ENCODE measurements around the gene KIF2C.
"Not testable (repeated sequence)": the region's sequence is repeated elsewhere in the genome, so short reads cannot be mapped to it uniquely, and the experiment has no call there.

The KIF2C gene

GRCh38 chr1:44717156-44717555 lies 22.5 kb upstream of the KIF2C start:
- no peak for DNase-seq (ENCODE audit: low read depth, low spot score)

DNA sequence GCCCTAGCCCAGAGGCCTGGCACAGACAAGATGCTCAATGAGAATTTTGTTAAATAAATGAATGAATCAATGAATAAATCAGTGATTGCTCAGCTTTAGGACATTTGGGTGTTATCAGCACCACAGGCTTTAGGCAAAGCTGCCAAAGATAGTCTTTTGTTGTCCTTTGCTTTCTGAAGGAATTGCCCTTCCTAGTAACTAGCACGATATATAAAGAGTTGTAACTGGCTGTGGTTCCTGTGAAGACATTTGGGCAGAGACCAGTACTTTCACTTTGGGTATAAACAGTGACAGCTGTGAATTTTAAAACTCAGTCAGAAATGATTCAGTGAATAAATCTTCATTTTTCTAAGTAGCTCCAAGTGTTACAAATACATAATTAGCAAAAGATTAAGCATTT lies 22.0 kb upstream of the KIF2C start:
- H3K4me3 ChIP-seq (ENCODE audit: low read length) = no peak overlapping the region
- no peak for DNase-seq (ENCODE audit: low read depth, low spot score)

More at GRCh38 chr1:44717156-44717555, 22.5 kb upstream of the KIF2C start:
- H3K4me3 ChIP-seq (ENCODE audit: low read length) = no peak overlapping the region

DNA sequence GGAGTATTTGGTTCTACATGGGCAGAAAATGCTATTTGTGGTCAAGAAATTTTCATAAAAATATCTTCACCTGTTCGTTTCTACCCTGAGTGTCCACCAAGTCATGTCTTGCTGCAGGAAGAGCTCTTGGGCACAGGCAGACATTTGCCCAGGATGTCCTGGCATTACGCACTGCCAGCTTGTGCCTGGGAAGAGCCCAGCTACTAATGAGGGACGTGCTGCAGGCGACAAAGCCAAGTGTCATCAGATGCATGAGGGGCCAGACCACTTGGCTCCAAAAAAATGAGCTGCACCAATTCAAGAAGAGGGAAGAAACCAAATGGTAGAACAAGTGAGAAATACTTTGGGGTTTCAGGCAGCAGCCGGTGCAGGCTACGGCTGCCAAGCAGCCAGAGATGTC lies 21.5 kb upstream of the KIF2C start:
- DNase-seq (ENCODE audit: low read depth, low spot score) = no peak
- no peak overlapping the region for H3K4me3 ChIP-seq (ENCODE audit: low read length)

GRCh38 chr1:44719318-44719717 lies 20.3 kb upstream of the KIF2C start:
- no peak overlapping the region for H3K4me3 ChIP-seq (ENCODE audit: low read length)
- DNase-seq (ENCODE audit: low read depth, low spot score) = no peak

DNA sequence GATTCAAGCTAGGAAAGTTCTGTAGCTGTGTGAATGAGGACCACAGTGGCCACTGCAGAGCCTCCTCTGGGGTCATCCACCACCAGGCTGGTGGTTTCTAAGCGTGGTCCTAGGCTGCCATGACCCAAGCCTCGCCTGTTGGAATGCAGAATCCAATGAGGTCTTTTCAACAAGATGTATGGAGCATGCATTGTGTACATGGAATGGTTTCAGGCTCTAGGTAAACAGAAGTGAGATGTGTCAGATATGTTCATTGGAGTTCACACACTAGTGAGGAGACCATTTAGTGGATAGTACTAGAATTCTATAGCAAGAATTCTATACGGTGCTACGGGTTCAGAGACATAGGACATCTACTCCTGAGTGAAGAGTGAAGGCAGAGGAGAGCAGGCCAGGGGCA lies 19.4 kb upstream of the KIF2C start:
- no peak for DNase-seq (ENCODE audit: low read depth, low spot score)
- no peak overlapping the region for H3K4me3 ChIP-seq (ENCODE audit: low read length)

DNA sequence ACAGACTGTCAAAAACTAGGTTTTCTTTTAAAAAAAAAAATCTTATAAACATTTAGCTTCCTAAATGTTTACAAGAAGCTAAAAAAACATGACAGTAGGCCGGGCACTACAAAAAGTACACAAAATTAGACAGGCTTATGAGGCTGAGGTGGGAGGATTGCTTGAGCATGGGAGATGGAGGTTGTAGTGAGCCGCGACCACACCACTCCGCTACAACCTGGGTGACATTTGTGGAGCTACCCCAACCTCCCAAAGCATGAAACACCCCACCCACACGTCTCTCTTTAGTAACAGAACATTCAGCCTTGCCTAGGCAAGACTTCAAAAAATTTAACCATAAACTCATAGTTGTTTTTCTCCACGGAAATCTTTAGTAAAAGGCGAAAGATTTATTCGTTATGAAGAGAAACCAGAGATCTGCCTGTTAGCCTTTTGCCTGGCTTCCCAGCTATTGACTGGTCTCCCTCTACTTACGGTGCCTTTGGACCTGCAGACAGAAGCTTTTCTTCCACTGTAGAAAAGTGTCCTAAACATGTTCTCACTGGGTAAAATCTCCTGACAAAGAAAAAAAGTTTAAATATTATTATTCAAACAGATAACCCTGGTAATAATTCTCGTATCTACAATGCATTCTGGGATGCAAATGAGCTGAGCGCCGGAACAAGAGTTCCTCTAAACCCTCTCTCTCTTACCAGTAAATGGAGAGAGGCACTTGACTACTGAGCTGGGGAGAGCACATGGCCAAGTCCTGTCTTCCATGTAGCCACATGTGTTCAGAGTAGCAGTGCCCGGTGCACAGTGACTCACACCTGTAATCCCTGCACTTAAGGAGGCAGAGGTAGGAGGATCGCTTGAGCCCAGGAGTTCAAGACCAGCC lies 17.9 kb upstream of the KIF2C start:
- no peak overlapping the region for H3K4me3 ChIP-seq (ENCODE audit: low read length)
- DNase-seq (ENCODE audit: low read depth, low spot score) = peak; percentile 99

GRCh38 chr1:44723064-44723463 lies 16.6 kb upstream of the KIF2C start:
- H3K4me3 ChIP-seq (ENCODE audit: low read length) = no peak overlapping the region
- DNase-seq (ENCODE audit: low read depth, low spot score) = no peak

GRCh38 chr1:44723496-44724295 lies 15.9 kb upstream of the KIF2C start:
- DNase-seq (ENCODE audit: low read depth, low spot score) = no peak

DNA sequence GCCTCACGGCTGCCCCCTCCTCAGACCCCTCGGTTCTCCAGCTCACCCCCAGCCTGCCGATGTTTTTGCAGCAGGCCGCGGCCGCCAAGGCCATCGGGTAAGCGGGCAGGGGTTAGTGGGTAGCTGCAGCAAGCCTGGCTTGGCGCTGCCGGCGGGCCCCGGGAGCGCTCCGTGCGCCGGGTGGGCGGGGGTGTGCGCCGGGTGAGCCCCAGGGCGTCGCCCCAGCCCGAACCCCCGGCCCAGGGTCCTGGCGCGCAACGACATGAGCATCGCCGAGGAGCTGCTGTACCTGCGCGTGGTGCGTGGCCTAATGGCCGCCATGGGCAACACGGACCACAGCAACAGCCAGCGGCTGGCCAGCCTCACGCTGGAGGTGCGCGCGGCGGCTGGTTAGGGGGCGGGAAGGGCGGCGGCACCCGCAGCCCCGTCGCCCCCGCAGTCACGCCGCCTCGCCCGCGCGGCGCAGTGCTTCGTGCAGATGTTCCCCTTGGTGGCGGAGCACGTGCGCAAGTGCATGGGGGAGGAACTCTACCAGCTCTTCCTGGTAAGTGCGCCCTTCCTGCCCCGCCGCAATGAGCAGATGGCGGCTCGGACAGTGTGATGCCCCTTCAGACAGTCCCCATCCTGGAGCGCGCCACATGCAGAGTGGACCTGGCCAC lies 15.2 kb upstream of the KIF2C start:
- no peak for DNase-seq (ENCODE audit: low read depth, low spot score)
- no peak overlapping the region for H3K4me3 ChIP-seq (ENCODE audit: low read length)

More at GRCh38 chr1:44723496-44724295, 15.9 kb upstream of the KIF2C start:
- H3K4me3 ChIP-seq (ENCODE audit: low read length) = no peak overlapping the region

DNA sequence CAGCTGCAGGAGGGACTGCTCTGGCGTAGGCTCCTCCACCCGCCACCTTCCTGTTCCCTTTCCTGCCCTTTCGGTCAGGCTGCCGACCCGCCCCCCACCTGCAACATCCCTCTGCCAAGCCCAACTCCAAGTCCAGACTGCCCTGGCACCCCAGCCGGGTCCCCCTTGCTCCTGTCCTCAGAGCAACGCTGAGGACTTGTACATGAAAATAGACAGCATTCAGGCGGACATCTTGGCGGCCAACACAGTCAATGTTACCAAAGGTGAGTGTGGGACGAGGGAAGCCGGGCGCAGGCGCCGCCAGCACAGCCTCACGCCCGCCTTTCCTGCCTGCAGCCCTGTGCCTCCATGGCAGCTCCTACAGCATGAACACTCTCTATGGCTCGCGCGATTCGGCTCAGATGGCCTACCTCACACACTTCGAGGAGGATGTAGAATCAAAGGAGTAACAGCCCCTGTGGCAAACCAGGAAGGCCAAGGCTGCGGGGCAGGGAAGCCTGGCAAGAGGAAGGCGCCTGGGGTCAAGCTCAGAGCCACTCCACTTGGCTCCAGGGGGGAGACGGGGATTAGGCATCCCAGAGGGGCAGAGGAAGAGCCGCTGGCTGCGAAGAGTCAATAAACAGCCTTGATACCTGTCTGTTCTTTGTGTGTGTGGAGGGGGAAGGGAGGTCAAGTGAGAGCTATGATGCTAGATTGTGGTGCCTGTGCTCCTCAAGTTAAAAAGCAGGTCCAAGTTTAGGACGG lies 14.5 kb upstream of the KIF2C start:
- no peak overlapping the region for H3K4me3 ChIP-seq (ENCODE audit: low read length)
- no peak for DNase-seq (ENCODE audit: low read depth, low spot score)

GRCh38 chr1:44730741-44731512 lies 8.7 kb upstream of the KIF2C start, which contains the start of gene RNU5D-1:
Gene RNU5D-1, minus strand, starts transcription at chr1:44731170.
- H3K4me3 ChIP-seq (ENCODE audit: low read length) = peak within 1 kb of the TSS; percentile 40
- DNase-seq (ENCODE audit: low read depth, low spot score) = peak; percentile 98

DNA sequence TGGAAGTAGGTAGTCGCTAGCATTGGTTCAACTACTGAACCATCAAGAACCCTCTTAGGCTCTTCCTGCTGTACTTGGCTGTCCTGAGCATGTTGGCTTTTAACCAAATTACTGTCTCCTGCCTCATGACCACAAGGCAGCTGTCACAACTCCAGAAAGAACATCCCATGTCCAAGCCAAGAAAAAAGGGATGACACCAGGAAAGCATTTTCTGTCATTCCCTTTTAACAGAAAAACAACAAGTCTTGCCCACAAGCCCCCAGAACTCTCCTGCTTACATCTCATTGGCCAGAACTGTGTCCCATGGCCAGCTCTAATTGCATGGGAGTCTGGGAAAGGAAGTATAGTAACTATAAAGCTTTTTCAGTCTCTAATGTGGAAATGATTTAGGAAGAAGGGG lies 6.3 kb upstream of the KIF2C start:
- DNase-seq (ENCODE audit: low read depth, low spot score) = no peak
- H3K4me3 ChIP-seq (ENCODE audit: low read length) = no peak overlapping the region

- no peak overlapping the region for H3K4me3 ChIP-seq (ENCODE audit: low read length)
- DNase-seq (ENCODE audit: low read depth, low spot score) = no peak
Measured at GRCh38 chr1:44733784-44734183, 5.9 kb upstream of the KIF2C start.

DNA sequence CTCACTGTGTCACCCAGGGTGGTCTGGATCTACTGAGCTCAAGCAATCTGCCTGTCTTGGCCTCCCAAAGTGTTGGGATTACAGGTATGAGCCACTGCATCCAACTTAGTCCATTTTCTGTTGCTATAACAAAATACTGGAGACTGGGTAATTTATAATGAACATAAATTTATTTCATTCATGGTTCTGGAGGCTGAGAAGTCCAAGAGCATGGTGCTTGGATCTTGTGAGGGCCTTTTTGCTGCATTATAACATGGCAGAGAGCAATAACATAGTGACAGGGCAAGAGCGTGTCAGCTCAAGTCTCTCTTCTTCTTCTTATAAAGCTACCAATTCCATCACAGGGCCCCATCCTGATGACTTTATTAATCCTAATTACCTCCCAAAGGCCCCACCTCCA lies 3.6 kb upstream of the KIF2C start:
- no peak for DNase-seq (ENCODE audit: low read depth, low spot score)

GRCh38 chr1:44738953-44739306 lies 707 bp upstream of the KIF2C start:
- not testable (repeated sequence) for DNase-seq (ENCODE audit: low read depth, low spot score)
- H3K4me3 ChIP-seq (ENCODE audit: low read length) = peak overlapping the region; percentile 100

More for the DNA sequence above, 3.6 kb upstream of the KIF2C start:
- no peak overlapping the region for H3K4me3 ChIP-seq (ENCODE audit: low read length)

DNA sequence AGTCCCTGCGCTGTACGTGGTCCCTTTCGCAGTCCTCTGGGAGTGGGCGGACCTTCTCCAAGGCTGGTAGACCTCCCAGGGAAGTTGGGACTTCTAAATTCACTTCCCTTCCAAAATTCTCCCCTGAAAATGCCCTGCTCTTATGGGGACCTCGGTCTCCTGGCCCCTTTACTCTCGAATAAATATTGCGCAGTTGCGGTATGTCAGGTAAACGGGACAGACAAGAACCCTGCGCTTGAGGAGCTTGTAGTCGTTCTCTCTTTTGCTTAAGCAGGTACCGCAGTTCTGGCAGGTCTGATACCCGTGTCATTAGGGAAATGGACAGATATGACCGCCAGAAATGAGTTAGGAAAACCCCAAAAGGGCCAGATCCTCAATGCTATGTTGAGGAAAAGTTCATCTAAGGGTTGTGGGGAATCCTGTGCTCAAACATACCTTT lies 561 bp downstream of the KIF2C start:
- H3K4me3 ChIP-seq (ENCODE audit: low read length) = peak overlapping the region; percentile 100
- DNase-seq (ENCODE audit: low read depth, low spot score) = no peak

DNA sequence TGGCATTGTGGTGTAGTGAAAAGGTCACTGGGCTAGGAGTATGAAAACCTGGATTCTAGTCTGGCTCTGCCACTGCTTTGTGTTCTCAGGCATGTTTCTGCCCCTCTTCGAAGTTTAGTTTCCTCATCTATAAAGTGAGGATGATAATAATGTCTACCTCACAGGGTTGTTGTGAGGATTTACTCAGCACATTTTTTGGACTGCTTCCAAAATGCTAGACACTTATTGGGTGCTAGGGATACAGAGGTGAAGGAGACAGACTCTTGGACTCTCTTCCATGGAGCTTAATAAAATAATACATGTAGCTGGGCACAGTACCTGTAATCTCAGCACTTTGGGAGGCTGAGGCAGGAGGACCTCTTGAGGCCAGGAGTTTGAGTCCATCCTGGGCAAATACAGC lies 3.6 kb downstream of the KIF2C start:
- no peak overlapping the region for H3K4me3 ChIP-seq (ENCODE audit: low read length)
- no peak for DNase-seq (ENCODE audit: low read depth, low spot score)

- DNase-seq (ENCODE audit: low read depth, low spot score) = no peak
- no peak overlapping the region for H3K4me3 ChIP-seq (ENCODE audit: low read length)
Measured at GRCh38 chr1:44747878-44748277, 8.2 kb downstream of the KIF2C start.
